UCSD-AML1 (cell line): ENCODE data around the gene AXIN1.

ENCODE experiments used
- DNase-seq: peaks from one replicate; lab custom pipeline; 2025; ENCODE audit not compliant: unreplicated experiment; lab: John Stamatoyannopoulos, UW

The AXIN1 gene

GRCh38 chr16:285146-286055 lies 67.1 kb downstream of the AXIN1 start:
- no peak for DNase-seq

GRCh38 chr16:284204-285120 lies 68.1 kb downstream of the AXIN1 start:
- DNase-seq, result no peak

GRCh38 chr16:283033-283805 lies 69.3 kb downstream of the AXIN1 start, which contains the start of gene PDIA2:
PDIA2 (plus strand) TSS chr16:283164; CDS start chr16:283170, 6 bp downstream.
- DNase-seq, result no peak

GRCh38 chr16:282491-282890 lies 70.0 kb downstream of the AXIN1 start:
- no peak for DNase-seq

GRCh38 chr16:281660-282255 lies 70.8 kb downstream of the AXIN1 start:
- no peak for DNase-seq

GRCh38 chr16:280991-281659 lies 71.4 kb downstream of the AXIN1 start:
- no peak for DNase-seq

- no peak for DNase-seq
Measured at GRCh38 chr16:280552-280951, 72.0 kb downstream of the AXIN1 start, which contains the start of gene ARHGDIG. ARHGDIG (plus strand) TSS chr16:280591; CDS start chr16:280681, 90 bp downstream.

GRCh38 chr16:280005-280460 lies 72.5 kb downstream of the AXIN1 start:
- no peak for DNase-seq

- DNase-seq, result no peak
Measured at GRCh38 chr16:279531-279930, 73.0 kb downstream of the AXIN1 start.

- peak; percentile 48 for DNase-seq
Measured at GRCh38 chr16:278863-279366, 73.6 kb downstream of the AXIN1 start.

- no peak for DNase-seq
Measured at GRCh38 chr16:276426-277077, 76.0 kb downstream of the AXIN1 start.

- DNase-seq, result no peak
Measured at GRCh38 chr16:275786-276232, 76.7 kb downstream of the AXIN1 start, which contains the start of gene RGS11. RGS11 (minus strand) TSS chr16:275944; CDS start chr16:275911, 33 bp downstream.

GRCh38 chr16:275041-275641 lies 77.4 kb downstream of the AXIN1 start:
- no peak for DNase-seq

- DNase-seq, result no peak
Measured at GRCh38 chr16:273547-274421, 78.7 kb downstream of the AXIN1 start.

- DNase-seq, result no peak
Measured at GRCh38 chr16:272633-273546, 79.6 kb downstream of the AXIN1 start.
